GM21717 (cell line): ENCODE measurements around the gene RCL1.
"Not testable (repeated sequence)": the region's sequence is repeated elsewhere in the genome, so short reads cannot be mapped to it uniquely, and the experiment has no call there.

Source experiments
- ATAC-seq: cut with Tn5 transposase; IDR thresholded peaks from one replicate; pipeline ENCODE4 v1.9.1; 2021; ENCODE audit warnings: mild to moderate bottlenecking, moderate library complexity; ENCODE audit not compliant: unreplicated experiment

Gene RCL1

GRCh38 chr9:4792572-4793458 is at the start of gene RCL1:
Gene RCL1 (plus strand): TSS chr9:4792944. CDS start chr9:4793092, 148 bp downstream.
- ATAC-seq = peak; percentile 98

- ATAC-seq = no peak
Measured at GRCh38 chr9:4743131-4743875, 49.4 kb upstream of the RCL1 start.

GRCh38 chr9:4746278-4747030 is 46.3 kb upstream of the RCL1 start:
- ATAC-seq = no peak

GRCh38 chr9:4748612-4749011 is 44.1 kb upstream of the RCL1 start:
- no peak for ATAC-seq

- ATAC-seq = no peak
Measured at GRCh38 chr9:4750023-4750673, 42.6 kb upstream of the RCL1 start.

GRCh38 chr9:4754530-4754929 is 38.2 kb upstream of the RCL1 start:
- not testable (repeated sequence) for ATAC-seq

GRCh38 chr9:4755026-4755609 is 37.6 kb upstream of the RCL1 start:
- no peak for ATAC-seq

- ATAC-seq = no peak
Measured at GRCh38 chr9:4756420-4756819, 36.3 kb upstream of the RCL1 start.

- ATAC-seq = no peak
Measured at GRCh38 chr9:4760122-4760521, 32.6 kb upstream of the RCL1 start.

- ATAC-seq = peak; percentile 83
Measured at GRCh38 chr9:4762108-4762885, 30.4 kb upstream of the RCL1 start.

GRCh38 chr9:4762886-4763541 is 29.7 kb upstream of the RCL1 start:
- ATAC-seq = peak; percentile 27

GRCh38 chr9:4764033-4764432 is 28.7 kb upstream of the RCL1 start:
- ATAC-seq = no peak

GRCh38 chr9:4768681-4769080 is 24.1 kb upstream of the RCL1 start:
- no peak for ATAC-seq

GRCh38 chr9:4769321-4770080 is 23.2 kb upstream of the RCL1 start:
- peak; percentile 53 for ATAC-seq

GRCh38 chr9:4771788-4772187 is 21.0 kb upstream of the RCL1 start:
- no peak for ATAC-seq

- ATAC-seq = no peak
Measured at GRCh38 chr9:4774209-4774608, 18.5 kb upstream of the RCL1 start.

- ATAC-seq = not testable (repeated sequence)
Measured at GRCh38 chr9:4774958-4775357, 17.8 kb upstream of the RCL1 start.

- no peak for ATAC-seq
Measured at GRCh38 chr9:4780651-4781050, 12.1 kb upstream of the RCL1 start.
